Peyer's patch (tissue), 4 donors: Measurements from ENCODE around the gene DBR1. TPM values are rescaled to one million over a fixed set of nuclear protein-coding genes. Genes with fewer than 3 reads are reported as not detected.
A peak's percentile ranks its signal among the peaks of the same experiment; 100 is the strongest.

ENCODE experiments used
- DNase-seq, 3 donors: peaks; one replicate each; pipeline ENCODE4 v3.0.0-alpha.2; 2017 to 2019
- H3K27ac ChIP-seq, 4 donors: fragments of 200-600 bp; sonication (generic); one replicate each; pipeline ENCODE4 v1.5.1; 2016 to 2019
- H3K27me3 ChIP-seq, 2 donors: fragments of 200-600 bp; sonication (generic); one replicate each; pipeline ENCODE4 v1.5.1; 2019
- H3K36me3 ChIP-seq, 3 donors: fragments of 200-600 bp; sonication (generic); one replicate each; pipeline ENCODE4 v1.5.1; 2016 to 2019
- H3K4me1 ChIP-seq, 4 donors: fragments of 200-600 bp; sonication (generic); one replicate each; pipeline ENCODE4 v1.5.1; 2016 to 2019
- H3K4me3 ChIP-seq, 4 donors: fragments of 200-600 bp; sonication (generic); 1 replicate in 3 of 4; 2 replicates in 1 of 4; pipeline ENCODE4 v1.5.1; 2016 to 2019; ENCODE audit warnings: mild to moderate bottlenecking in 1 of 4
- H3K9me3 ChIP-seq, 4 donors: fragments of 200-600 bp; sonication (generic); one replicate each; pipeline ENCODE4 v1.5.1; 2016 to 2019; ENCODE audit warnings: mild to moderate bottlenecking in 1 of 4
- CTCF ChIP-seq, 6 experiments: fragments of 450-650 bp in 4 of 6; fragments of 200-600 bp in 2 of 6; sonication (generic) in 1 of 6; IDR thresholded peaks; one replicate each; pipeline ENCODE4 v1.5.1; 2017 to 2019; ENCODE audit warnings: antibody characterized with exemption in 6 of 6, mild to moderate bottlenecking in 3 of 6, moderate library complexity in 1 of 6
- POLR2A ChIP-seq, 2 donors: fragments of 450-650 bp; IDR thresholded peaks; one replicate each; pipeline ENCODE4 v1.5.1; 2017; ENCODE audit warnings: antibody characterized with exemption in 2 of 2, mild to moderate bottlenecking in 2 of 2, moderate library complexity in 2 of 2
- total RNA-seq, 4 donors: library from RNA; depleted of rRNA; stranded (reverse); fragments of >200 nt; gene quantifications; one replicate each; pipeline ENCODE4 v1.1.0, GENCODE V29; 2016

DBR1 gene
- total RNA-seq, result 10 to 100 TPM in 1 of 4 donors, 1 to 10 TPM in 3; 6.3 to 24.8 (median 8.6) TPM

- H3K36me3 ChIP-seq, result peaks cover 0 to 16% (median 0%) of the 10 kb centered on the region in 3 donors
- peak within 1 kb of the TSS; percentile 69 to 91 (median 82) for H3K27ac ChIP-seq
- H3K27me3 ChIP-seq, result no peaks in the 10 kb centered on the region
- peak; percentile 84 to 92 (median 86) for DNase-seq
- TF ChIP-seq CTCF (IDR thresholded peaks at IDR 0.05) (peak in 2 of 6 experiments; percentile 12 to 16), POLR2A (IDR thresholded peaks at IDR 0.05) (peak; percentile 79 to 81)
- H3K4me3 ChIP-seq, result peak within 1 kb of the TSS; percentile 65 to 96 (median 70)
- peaks cover 0 to 16% (median 0%) of the 10 kb centered on the region in 4 donors for H3K4me1 ChIP-seq
- H3K9me3 ChIP-seq, result no peaks in the 10 kb centered on the region
Observed at GRCh38 chr3:138174421-138175131, at the start of gene DBR1. DBR1 (minus strand) TSS chr3:138174921; CDS start chr3:138174795, 126 bp downstream.

- H3K4me1 ChIP-seq, result no peaks in the 10 kb centered on the region
- TF ChIP-seq CTCF (IDR thresholded peaks at IDR 0.05) (no peak), POLR2A (IDR thresholded peaks at IDR 0.05) (no peak)
- peaks cover 0 to 32% (median 3%) of the 10 kb centered on the region in 3 donors for H3K36me3 ChIP-seq
- DNase-seq, result no peak
- H3K27me3 ChIP-seq, result no peaks in the 10 kb centered on the region
- H3K27ac ChIP-seq, result no peak overlapping the region
- H3K4me3 ChIP-seq, result no peak overlapping the region
- no peaks in the 10 kb centered on the region for H3K9me3 ChIP-seq
Observed at GRCh38 chr3:138222942-138223287, 48.2 kb upstream of the DBR1 start.

GRCh38 chr3:138222131-138222941 is 47.6 kb upstream of the DBR1 start:
- no peaks in the 10 kb centered on the region for H3K4me1 ChIP-seq
- no peak for TF ChIP-seq CTCF (IDR thresholded peaks at IDR 0.05)
- no peak for TF ChIP-seq POLR2A (IDR thresholded peaks at IDR 0.05)
- H3K27ac ChIP-seq, result no peak overlapping the region
- no peaks in the 10 kb centered on the region for H3K9me3 ChIP-seq
- no peaks in the 10 kb centered on the region for H3K27me3 ChIP-seq
- H3K36me3 ChIP-seq, result peaks cover 0 to 32% (median 3%) of the 10 kb centered on the region in 3 donors
- DNase-seq, result no peak
- no peak overlapping the region for H3K4me3 ChIP-seq

- H3K4me1 ChIP-seq, result no peaks in the 10 kb centered on the region
- H3K4me3 ChIP-seq, result no peak overlapping the region
- H3K27ac ChIP-seq, result no peak overlapping the region
- H3K27me3 ChIP-seq, result no peaks in the 10 kb centered on the region
- no peak for DNase-seq
- H3K9me3 ChIP-seq, result no peaks in the 10 kb centered on the region
- TF ChIP-seq CTCF (IDR thresholded peaks at IDR 0.05) (no peak), POLR2A (IDR thresholded peaks at IDR 0.05) (no peak)
- H3K36me3 ChIP-seq, result peaks cover 0 to 26% (median 3%) of the 10 kb centered on the region in 3 donors
Observed at GRCh38 chr3:138220788-138221187, 46.1 kb upstream of the DBR1 start.

GRCh38 chr3:138220242-138220641 is 45.5 kb upstream of the DBR1 start:
- no peak for DNase-seq
- H3K27me3 ChIP-seq, result no peaks in the 10 kb centered on the region
- H3K9me3 ChIP-seq, result no peaks in the 10 kb centered on the region
- TF ChIP-seq POLR2A (IDR thresholded peaks at IDR 0.05), result no peak
- no peak for TF ChIP-seq CTCF (IDR thresholded peaks at IDR 0.05)
- H3K4me1 ChIP-seq, result no peaks in the 10 kb centered on the region
- no peak overlapping the region for H3K27ac ChIP-seq
- no peak overlapping the region for H3K4me3 ChIP-seq
- H3K36me3 ChIP-seq, result peaks cover 0 to 23% (median 3%) of the 10 kb centered on the region in 3 donors
